Measurements from ENCODE around the gene TPCN1. TPM values are rescaled to one million over a fixed set of nuclear protein-coding genes. Genes with fewer than 3 reads are reported as not detected.

The TPCN1 gene
- total and polyA plus RNA-seq, 2 of the 8 experiments (the other 6 are each of a cell fraction or from before 2014, with no cell fraction given) = 14.9 to 21.4 TPM

GRCh38 chr12:113203852-113204760 is 17.2 kb upstream of the TPCN1 start (continued):
- no peak for TF ChIP-seq CHD7 (IDR thresholded peaks at IDR 0.05; ENCODE audit: insufficient replicate concordance, low read length)

Data from H1 (cell line).